ENCODE results near the gene ZNF684. TPM values are rescaled to one million over a fixed set of nuclear protein-coding genes. Genes with fewer than 3 reads are reported as not detected.

Gene ZNF684
- total and polyA plus RNA-seq, 2 donors (not counting 1 experiment from before 2014, with no cell fraction given) = 3.3 to 4.1 TPM

DNA sequence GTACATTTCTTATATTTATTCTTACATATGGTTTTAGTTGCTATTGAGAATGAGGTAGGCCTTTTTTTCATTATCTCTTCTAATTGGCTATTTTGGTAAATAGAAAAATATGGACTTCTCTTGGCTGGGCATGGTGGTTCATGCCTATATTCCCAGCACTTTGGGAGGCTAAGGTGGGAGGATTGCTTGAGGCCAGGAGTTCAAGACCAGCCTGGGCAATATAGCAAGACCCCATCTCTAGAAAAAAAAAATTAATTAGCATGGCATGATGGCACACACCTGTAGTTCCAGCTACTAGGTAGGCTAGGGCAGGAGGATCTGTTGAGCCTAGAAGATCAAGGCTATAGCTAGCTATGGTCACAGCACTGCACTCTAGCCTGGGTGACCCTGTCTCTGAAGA is 3.2 kb downstream of the ZNF684 start:
- Histone ChIP-seq H3K9me3 (ENCODE audit: control insufficient read depth, insufficient read depth, low read depth, low read length) (no peaks in the 10 kb centered on the region), H2AFZ (ENCODE audit: low read length) (no peak overlapping the region), H3K9ac (ENCODE audit: insufficient read depth, low read length) (no peak overlapping the region), H3K4me2 (ENCODE audit: extremely low read depth, insufficient read depth, low read length) (no peak overlapping the region), H3K4me3 (replicated peaks in 1 of 4; ENCODE audit: control extremely low read depth in 1 of 4, insufficient read depth in 1 of 4, low read depth in 3 of 4, low read length in 4 of 4) (no peak overlapping the region), H3K79me2 (ENCODE audit: control insufficient read depth, insufficient read depth, low read length) (no peaks in the 10 kb centered on the region), H4K20me1 (ENCODE audit: control insufficient read depth, extremely low read depth, insufficient read depth, low read length) (no peaks in the 10 kb centered on the region), H3K36me3 (ENCODE audit: control insufficient read depth, insufficient read depth, low read length) (no peaks in the 10 kb centered on the region), H3K27me3 (ENCODE audit: control insufficient read depth, insufficient read depth, low read length) (no peaks in the 10 kb centered on the region), H3K27ac (ENCODE audit: insufficient read depth, low read length) (no peak overlapping the region), H3K4me1 (ENCODE audit: control insufficient read depth, extremely low read depth, insufficient read depth, low read length) (no peaks in the 10 kb centered on the region)
- no peak for DNase-seq (ENCODE audit: low read depth in 2 of 2)
- no peak for TF ChIP-seq EZH2 (IDR thresholded peaks at IDR 0.05; ENCODE audit: low read length, missing control alignments)
- TF ChIP-seq, protein P1, sequence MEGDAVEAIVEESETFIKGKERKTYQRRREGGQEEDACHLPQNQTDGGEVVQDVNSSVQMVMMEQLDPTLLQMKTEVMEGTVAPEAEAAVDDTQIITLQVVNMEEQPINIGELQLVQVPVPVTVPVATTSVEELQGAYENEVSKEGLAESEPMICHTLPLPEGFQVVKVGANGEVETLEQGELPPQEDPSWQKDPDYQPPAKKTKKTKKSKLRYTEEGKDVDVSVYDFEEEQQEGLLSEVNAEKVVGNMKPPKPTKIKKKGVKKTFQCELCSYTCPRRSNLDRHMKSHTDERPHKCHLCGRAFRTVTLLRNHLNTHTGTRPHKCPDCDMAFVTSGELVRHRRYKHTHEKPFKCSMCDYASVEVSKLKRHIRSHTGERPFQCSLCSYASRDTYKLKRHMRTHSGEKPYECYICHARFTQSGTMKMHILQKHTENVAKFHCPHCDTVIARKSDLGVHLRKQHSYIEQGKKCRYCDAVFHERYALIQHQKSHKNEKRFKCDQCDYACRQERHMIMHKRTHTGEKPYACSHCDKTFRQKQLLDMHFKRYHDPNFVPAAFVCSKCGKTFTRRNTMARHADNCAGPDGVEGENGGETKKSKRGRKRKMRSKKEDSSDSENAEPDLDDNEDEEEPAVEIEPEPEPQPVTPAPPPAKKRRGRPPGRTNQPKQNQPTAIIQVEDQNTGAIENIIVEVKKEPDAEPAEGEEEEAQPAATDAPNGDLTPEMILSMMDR (conservative IDR thresholded peaks at IDR 0.05 in 1 of 2, IDR thresholded peaks at IDR 0.05 in 1 of 2; ENCODE audit: low read depth in 1 of 2, low read length in 2 of 2) = no peak

DNA sequence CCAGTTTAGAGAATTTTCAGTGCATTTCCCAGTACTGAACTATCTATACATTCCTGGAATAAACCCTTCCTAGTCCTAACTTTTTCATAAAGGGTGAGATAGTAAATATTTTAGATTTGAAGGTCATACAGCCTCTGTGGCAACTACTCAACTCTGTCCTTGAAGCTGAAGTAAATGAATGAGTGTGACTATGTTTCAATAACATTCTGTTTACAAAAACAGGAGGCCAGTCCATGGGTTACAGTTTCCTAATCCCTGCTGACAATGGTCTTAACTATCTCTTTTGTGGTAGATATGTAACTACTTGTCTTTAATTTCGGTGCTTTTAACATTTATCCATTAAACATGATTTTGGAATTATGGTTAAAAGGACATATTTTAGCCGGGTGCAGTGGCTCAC is 4.3 kb downstream of the ZNF684 start:
- Histone ChIP-seq H3K27ac (ENCODE audit: insufficient read depth, low read length) (no peak overlapping the region), H3K79me2 (ENCODE audit: control insufficient read depth, insufficient read depth, low read length) (no peaks in the 10 kb centered on the region), H3K9ac (ENCODE audit: insufficient read depth, low read length) (no peak overlapping the region), H3K9me3 (ENCODE audit: control insufficient read depth, insufficient read depth, low read depth, low read length) (no peaks in the 10 kb centered on the region), H2AFZ (ENCODE audit: low read length) (no peak overlapping the region), H3K4me2 (ENCODE audit: extremely low read depth, insufficient read depth, low read length) (no peak overlapping the region), H3K27me3 (ENCODE audit: control insufficient read depth, insufficient read depth, low read length) (no peaks in the 10 kb centered on the region), H3K36me3 (ENCODE audit: control insufficient read depth, insufficient read depth, low read length) (no peaks in the 10 kb centered on the region), H4K20me1 (ENCODE audit: control insufficient read depth, extremely low read depth, insufficient read depth, low read length) (no peaks in the 10 kb centered on the region), H3K4me3 (replicated peaks in 1 of 4; ENCODE audit: control extremely low read depth in 1 of 4, insufficient read depth in 1 of 4, low read depth in 3 of 4, low read length in 4 of 4) (no peak overlapping the region), H3K4me1 (ENCODE audit: control insufficient read depth, extremely low read depth, insufficient read depth, low read length) (no peaks in the 10 kb centered on the region)
- TF ChIP-seq EZH2 (IDR thresholded peaks at IDR 0.05; ENCODE audit: low read length, missing control alignments) = no peak
- TF ChIP-seq, protein P1 (conservative IDR thresholded peaks at IDR 0.05 in 1 of 2, IDR thresholded peaks at IDR 0.05 in 1 of 2; ENCODE audit: low read depth in 1 of 2, low read length in 2 of 2) = no peak
- no peak for DNase-seq (ENCODE audit: low read depth in 2 of 2)

DNA sequence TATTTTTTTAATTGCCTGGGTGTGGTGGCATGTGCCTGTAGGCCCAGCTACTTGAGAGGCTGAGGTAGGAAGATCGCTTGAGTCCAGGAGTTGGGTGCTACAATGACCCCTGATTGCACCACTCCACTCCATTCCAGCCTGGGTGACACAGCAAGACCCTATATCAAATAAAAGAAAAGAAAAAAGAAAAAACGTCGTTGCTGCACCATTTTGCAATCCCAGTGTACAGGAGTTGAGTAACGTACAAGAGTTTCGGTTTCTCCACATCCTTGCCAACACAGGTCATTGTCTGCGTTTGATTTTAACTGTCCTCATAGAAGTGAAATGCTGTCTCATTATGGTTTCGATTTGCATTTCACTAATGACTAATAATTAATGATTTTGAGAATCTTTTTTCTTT is 7.9 kb downstream of the ZNF684 start:
- no peak for DNase-seq (ENCODE audit: low read depth in 2 of 2)
- H4K20me1 ChIP-seq (ENCODE audit: control insufficient read depth, extremely low read depth, insufficient read depth, low read length) = no peaks in the 10 kb centered on the region
- no peak overlapping the region for H3K4me2 ChIP-seq (ENCODE audit: extremely low read depth, insufficient read depth, low read length)
- TF ChIP-seq, protein P1 (conservative IDR thresholded peaks at IDR 0.05 in 1 of 2, IDR thresholded peaks at IDR 0.05 in 1 of 2; ENCODE audit: low read depth in 1 of 2, low read length in 2 of 2) = no peak
- TF ChIP-seq EZH2 (IDR thresholded peaks at IDR 0.05; ENCODE audit: low read length, missing control alignments) = no peak
- H3K4me1 ChIP-seq (ENCODE audit: control insufficient read depth, extremely low read depth, insufficient read depth, low read length) = no peaks in the 10 kb centered on the region
- H3K9me3 ChIP-seq (ENCODE audit: control insufficient read depth, insufficient read depth, low read depth, low read length) = no peaks in the 10 kb centered on the region
- H2AFZ ChIP-seq (ENCODE audit: low read length) = no peak overlapping the region
- H3K27ac ChIP-seq (ENCODE audit: insufficient read depth, low read length) = no peak overlapping the region
- no peaks in the 10 kb centered on the region for H3K79me2 ChIP-seq (ENCODE audit: control insufficient read depth, insufficient read depth, low read length)
- no peaks in the 10 kb centered on the region for H3K27me3 ChIP-seq (ENCODE audit: control insufficient read depth, insufficient read depth, low read length)
- H3K4me3 ChIP-seq (replicated peaks in 1 of 4; ENCODE audit: control extremely low read depth in 1 of 4, insufficient read depth in 1 of 4, low read depth in 3 of 4, low read length in 4 of 4) = no peak overlapping the region
- no peaks in the 10 kb centered on the region for H3K36me3 ChIP-seq (ENCODE audit: control insufficient read depth, insufficient read depth, low read length)
- no peak overlapping the region for H3K9ac ChIP-seq (ENCODE audit: insufficient read depth, low read length)
